SHP77 treated with DMSO at 0.1 percent for 48 hours (cell line): ENCODE measurements around the gene KCTD16.
A peak's percentile ranks its signal among the peaks of the same experiment; 100 is the strongest.

Source experiments
- DNase-seq: peaks from one replicate; lab custom pipeline; 2025; lab: John Stamatoyannopoulos, UW

The KCTD16 gene

GRCh38 chr5:144166696-144167095, 4.0 kb upstream of the KCTD16 start:
- no peak for DNase-seq

GRCh38 chr5:144167998-144168397, 2.7 kb upstream of the KCTD16 start:
- no peak for DNase-seq

GRCh38 chr5:144169904-144170275, 783 bp upstream of the KCTD16 start:
- no peak for DNase-seq

- DNase-seq, result no peak
These were observed 3.1 kb downstream of the KCTD16 start for GRCh38 chr5:144173766-144174165.

GRCh38 chr5:144177548-144177947, 6.9 kb downstream of the KCTD16 start:
- DNase-seq, result no peak

- no peak for DNase-seq
These were observed 8.6 kb downstream of the KCTD16 start for GRCh38 chr5:144179226-144179625.

GRCh38 chr5:144183254-144183889, 12.7 kb downstream of the KCTD16 start:
- peak; percentile 26 for DNase-seq

- DNase-seq, result peak; percentile 59
These were observed 17.1 kb downstream of the KCTD16 start for GRCh38 chr5:144187699-144188294.

GRCh38 chr5:144189800-144190429, 19.2 kb downstream of the KCTD16 start:
- no peak for DNase-seq

- no peak for DNase-seq
These were observed 20.9 kb downstream of the KCTD16 start for GRCh38 chr5:144191531-144191930.

- peak; percentile 73 for DNase-seq
These were observed 21.3 kb downstream of the KCTD16 start for GRCh38 chr5:144191998-144192397.

- no peak for DNase-seq
These were observed 22.0 kb downstream of the KCTD16 start for GRCh38 chr5:144192661-144193060.

GRCh38 chr5:144194144-144194543, 23.5 kb downstream of the KCTD16 start:
- DNase-seq, result no peak

GRCh38 chr5:144195448-144195847, 24.8 kb downstream of the KCTD16 start:
- no peak for DNase-seq

- no peak for DNase-seq
These were observed 25.9 kb downstream of the KCTD16 start for GRCh38 chr5:144196612-144197011.

- DNase-seq, result no peak
These were observed 27.7 kb downstream of the KCTD16 start for GRCh38 chr5:144198386-144198785.

- DNase-seq, result no peak
These were observed 30.9 kb downstream of the KCTD16 start for GRCh38 chr5:144201588-144201987.

GRCh38 chr5:144202072-144202471, 31.4 kb downstream of the KCTD16 start:
- no peak for DNase-seq

GRCh38 chr5:144202726-144203125, 32.1 kb downstream of the KCTD16 start:
- no peak for DNase-seq

- DNase-seq, result peak; percentile 45
These were observed 33.3 kb downstream of the KCTD16 start for GRCh38 chr5:144203750-144204596.

- DNase-seq, result peak; percentile 27
These were observed 34.5 kb downstream of the KCTD16 start for GRCh38 chr5:144205141-144205551.

- no peak for DNase-seq
These were observed 35.5 kb downstream of the KCTD16 start for GRCh38 chr5:144206141-144206540.
